Inflammatory macrophage treated with lipopolysaccharide for 1 hour (primary cell): ENCODE data around the gene RASSF1.

Source experiments
- DNase-seq, 2 donors: peaks; one replicate each; pipeline ENCODE4 v3.0.0-alpha.2; 2020 to 2022

Gene RASSF1

GRCh38 chr3:50365080-50365841 is 24.6 kb upstream of the RASSF1 start:
- DNase-seq, result peak; percentile 54 to 79

- DNase-seq, result no peak
Measured at GRCh38 chr3:50364573-50365079, 24.0 kb upstream of the RASSF1 start.

- DNase-seq, result no peak
Measured at GRCh38 chr3:50359760-50360110, 19.1 kb upstream of the RASSF1 start.

- DNase-seq, result peak; percentile 96 to 98
Measured at GRCh38 chr3:50358911-50359759, 18.5 kb upstream of the RASSF1 start, which contains the start of gene TMEM115. TSS of gene TMEM115 (minus strand) at chr3:50359521. CDS start at chr3:50359063, 458 bp downstream.

- no peak for DNase-seq
Measured at GRCh38 chr3:50358355-50358910, 17.8 kb upstream of the RASSF1 start.

GRCh38 chr3:50357481-50357880 is 16.8 kb upstream of the RASSF1 start:
- peak; percentile 28 to 36 for DNase-seq

GRCh38 chr3:50356553-50356952 is 15.9 kb upstream of the RASSF1 start:
- DNase-seq, result peak; percentile 53 to 64

GRCh38 chr3:50355829-50356552 is 15.4 kb upstream of the RASSF1 start:
- DNase-seq, result no peak

- DNase-seq, result no peak
Measured at GRCh38 chr3:50354850-50355249, 14.2 kb upstream of the RASSF1 start.

GRCh38 chr3:50354186-50354764 is 13.6 kb upstream of the RASSF1 start:
- no peak for DNase-seq

- DNase-seq, result no peak
Measured at GRCh38 chr3:50353245-50354004, 12.8 kb upstream of the RASSF1 start.

GRCh38 chr3:50352781-50353180 is 12.1 kb upstream of the RASSF1 start:
- DNase-seq, result peak; percentile 85 to 93

GRCh38 chr3:50351323-50351697 is 10.7 kb upstream of the RASSF1 start:
- DNase-seq, result no peak

GRCh38 chr3:50350527-50351322 is 10.1 kb upstream of the RASSF1 start, which contains the start of the genes CYB561D2 and NPRL2:
TSS of gene CYB561D2 (plus strand) at chr3:50350862. CDS start at chr3:50351434, 572 bp downstream.
TSS of gene NPRL2 (minus strand) at chr3:50350775. CDS start at chr3:50350652, 123 bp downstream.
- peak; percentile 95 to 97 for DNase-seq

- no peak for DNase-seq
Measured at GRCh38 chr3:50350213-50350526, 9.5 kb upstream of the RASSF1 start.

- DNase-seq, result peak; percentile 53 to 79
Measured at GRCh38 chr3:50347187-50347813, 6.7 kb upstream of the RASSF1 start.

GRCh38 chr3:50345586-50346234 is 5.1 kb upstream of the RASSF1 start, which contains the start of gene ZMYND10:
TSS of gene ZMYND10 (minus strand) at chr3:50345732. CDS start at chr3:50345579, 153 bp downstream.
- peak; percentile 72 to 88 for DNase-seq

- no peak for DNase-seq
Measured at GRCh38 chr3:50345008-50345407, 4.4 kb upstream of the RASSF1 start.
